Esophagus muscularis mucosa (tissue), 3 donors: ENCODE results near the gene SLC24A3.

Source experiments
- EP300 ChIP-seq: sonication (generic); formaldehyde crosslinking; IDR thresholded peaks from one replicate; pipeline ENCODE4 v1.6.1; 2017; ENCODE audit warnings: antibody characterized with exemption
- TF ChIP-seq, protein P1 (sequence below), 3 experiments: fragments of 200-600 bp in 2 of 3; fragments of 450-650 bp in 1 of 3; sonication (generic) in 2 of 3; IDR thresholded peaks; one replicate each; pipeline ENCODE4 v1.5.1; 2017 to 2019; ENCODE audit warnings: antibody characterized with exemption in 3 of 3, mild to moderate bottlenecking in 2 of 3, moderate library complexity in 1 of 3

DNA sequence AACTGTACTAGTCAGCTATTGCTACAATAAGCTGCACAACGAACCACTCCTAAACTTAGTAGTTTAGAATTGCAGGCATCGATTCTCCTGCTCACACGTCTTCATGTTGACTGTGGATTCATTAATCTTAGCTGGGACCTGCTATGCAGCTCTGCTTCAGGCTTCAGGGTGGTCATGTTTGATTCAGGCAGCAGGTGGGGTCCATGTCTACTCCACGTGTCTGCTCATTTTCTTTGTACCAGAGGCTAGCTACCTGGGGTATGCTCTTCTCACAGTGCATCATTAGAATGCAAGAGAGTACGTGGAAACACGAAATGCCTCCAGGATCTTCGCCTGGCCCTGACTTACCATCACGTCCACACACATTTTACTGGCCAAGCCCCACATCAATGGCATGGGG is 481.1 kb downstream of the SLC24A3 start:
- TF ChIP-seq, protein P1, sequence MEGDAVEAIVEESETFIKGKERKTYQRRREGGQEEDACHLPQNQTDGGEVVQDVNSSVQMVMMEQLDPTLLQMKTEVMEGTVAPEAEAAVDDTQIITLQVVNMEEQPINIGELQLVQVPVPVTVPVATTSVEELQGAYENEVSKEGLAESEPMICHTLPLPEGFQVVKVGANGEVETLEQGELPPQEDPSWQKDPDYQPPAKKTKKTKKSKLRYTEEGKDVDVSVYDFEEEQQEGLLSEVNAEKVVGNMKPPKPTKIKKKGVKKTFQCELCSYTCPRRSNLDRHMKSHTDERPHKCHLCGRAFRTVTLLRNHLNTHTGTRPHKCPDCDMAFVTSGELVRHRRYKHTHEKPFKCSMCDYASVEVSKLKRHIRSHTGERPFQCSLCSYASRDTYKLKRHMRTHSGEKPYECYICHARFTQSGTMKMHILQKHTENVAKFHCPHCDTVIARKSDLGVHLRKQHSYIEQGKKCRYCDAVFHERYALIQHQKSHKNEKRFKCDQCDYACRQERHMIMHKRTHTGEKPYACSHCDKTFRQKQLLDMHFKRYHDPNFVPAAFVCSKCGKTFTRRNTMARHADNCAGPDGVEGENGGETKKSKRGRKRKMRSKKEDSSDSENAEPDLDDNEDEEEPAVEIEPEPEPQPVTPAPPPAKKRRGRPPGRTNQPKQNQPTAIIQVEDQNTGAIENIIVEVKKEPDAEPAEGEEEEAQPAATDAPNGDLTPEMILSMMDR (IDR thresholded peaks at IDR 0.05), result no peak
- TF ChIP-seq EP300, result no peak
